ENCODE measurements around the gene ARMCX5.
A peak's percentile ranks its signal among the peaks of the same experiment; 100 is the strongest.

Gene ARMCX5

DNA sequence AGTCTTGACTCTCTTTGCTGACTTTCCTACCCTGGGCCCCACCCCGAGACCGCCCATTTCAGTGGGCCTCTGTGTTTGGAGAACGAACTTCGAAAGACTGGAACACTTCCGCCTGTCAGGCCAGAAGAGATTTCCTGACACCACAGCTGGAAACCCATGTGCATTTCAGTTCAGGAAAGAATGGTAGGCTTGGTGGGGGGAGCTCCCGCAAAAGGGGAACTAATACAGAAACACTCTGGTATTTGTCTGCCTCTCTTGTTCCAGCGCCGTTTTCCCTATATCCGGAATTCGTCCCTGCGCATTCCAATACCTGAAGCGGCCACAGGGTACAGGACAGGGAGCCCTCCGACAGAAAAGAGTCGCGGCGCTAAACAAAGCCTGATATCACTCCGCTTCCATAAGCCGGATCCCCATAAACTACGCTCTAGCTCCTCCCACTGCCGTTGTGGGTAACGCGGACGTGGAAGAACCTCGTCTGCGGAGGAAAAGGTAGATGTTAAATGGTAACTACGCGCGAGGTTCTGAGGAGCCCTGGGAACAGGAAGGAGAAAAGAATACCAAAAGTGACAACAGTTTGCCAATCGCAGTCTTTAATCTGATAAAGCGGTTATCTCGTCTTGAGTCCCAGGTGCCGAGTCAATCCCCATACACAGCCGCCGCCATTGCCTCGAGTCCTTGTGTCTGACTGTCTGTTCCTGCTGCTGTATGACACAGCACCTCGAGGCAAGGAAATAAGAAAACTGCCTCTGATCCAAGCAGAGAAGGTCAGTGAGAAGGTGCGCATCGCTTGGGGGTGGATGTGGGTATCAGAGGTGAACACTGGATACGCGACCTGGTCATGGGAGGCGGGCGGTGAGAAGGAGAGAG is at the start of gene ARMCX5:
TSS of gene ARMCX5 (plus strand) at position 432 of the 867 bp plus-strand sequence. CDS start 2,627 bp downstream, outside the sequence.
- peak within 1 kb of the TSS; percentile 45 for H3K27ac ChIP-seq
- peak; percentile 50 for DNase-seq (ENCODE audit: low read depth, low spot score)

DNA sequence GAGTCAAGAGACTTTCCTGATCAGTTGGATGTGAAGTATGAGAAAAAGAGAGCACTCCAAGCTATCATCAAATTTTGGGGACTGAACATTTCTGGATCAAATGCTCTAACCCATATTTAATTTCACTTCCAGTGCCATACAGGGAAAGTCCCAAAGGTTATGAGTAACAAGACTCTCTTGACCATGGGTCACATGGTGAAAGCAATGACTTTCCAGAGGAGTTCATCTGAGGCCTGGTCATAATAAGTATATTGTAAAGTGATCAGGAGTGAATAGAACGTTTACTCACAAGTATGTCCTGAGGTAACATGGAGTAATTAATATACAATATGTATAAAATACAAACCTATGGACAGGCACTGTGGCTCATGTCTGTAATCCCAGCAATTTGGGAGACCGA is 40.7 kb upstream of the ARMCX5 start:
- no peak for DNase-seq (ENCODE audit: low read depth, low spot score)

DNA sequence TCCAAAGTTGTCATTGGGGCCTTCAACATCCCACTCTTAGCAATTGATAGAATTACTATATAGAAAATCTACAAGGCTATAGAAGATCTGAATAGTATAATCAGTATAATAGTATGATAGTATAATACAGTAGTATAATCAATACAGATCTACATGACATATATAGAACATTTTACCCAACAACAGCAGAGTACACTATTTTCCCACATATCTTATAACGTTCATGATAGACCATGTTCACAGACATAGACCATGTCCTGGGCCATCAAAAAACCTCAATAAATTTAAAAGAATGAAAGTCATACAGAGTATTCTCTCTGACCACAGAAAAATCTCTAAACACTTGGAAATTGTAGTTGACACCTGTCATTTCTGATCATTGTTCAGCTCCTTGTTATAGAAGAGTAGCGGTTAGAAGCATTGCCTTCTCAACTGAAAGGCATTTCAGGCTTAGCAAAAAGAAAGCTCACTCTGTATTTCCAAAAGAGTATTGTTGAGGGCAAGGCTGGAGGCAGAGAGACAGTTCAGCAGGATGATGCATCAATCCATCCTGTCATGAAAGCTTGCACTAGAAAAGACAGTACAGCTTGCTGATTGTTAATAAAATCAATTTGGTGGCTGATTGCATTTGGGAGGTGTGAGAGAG is 38.8 kb upstream of the ARMCX5 start:
- no peak for DNase-seq (ENCODE audit: low read depth, low spot score)
- H3K27ac ChIP-seq, result no peak overlapping the region

More for the DNA sequence above, 40.7 kb upstream of the ARMCX5 start:
- no peak overlapping the region for H3K27ac ChIP-seq

DNA sequence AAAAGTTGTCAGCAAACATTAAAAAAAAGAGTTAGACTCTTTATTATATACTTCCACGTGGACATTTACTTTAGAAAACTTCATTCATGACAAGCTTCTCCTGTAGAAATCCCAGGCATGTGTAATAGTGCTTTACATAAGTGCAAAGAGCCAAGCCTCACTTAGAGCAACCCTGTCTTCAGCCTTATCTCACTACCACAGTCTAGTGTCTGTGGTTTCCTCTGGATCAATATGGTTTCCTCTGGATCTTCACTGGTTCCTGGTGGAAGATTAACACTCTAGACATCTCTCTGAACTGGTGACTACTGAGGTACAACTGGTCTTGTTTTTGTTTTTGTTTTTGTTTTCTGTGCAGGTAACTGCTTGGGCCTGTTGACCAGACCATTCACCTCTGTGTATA is 18.4 kb upstream of the ARMCX5 start:
- no peak overlapping the region for H3K27ac ChIP-seq
- DNase-seq (ENCODE audit: low read depth, low spot score), result no peak

DNA sequence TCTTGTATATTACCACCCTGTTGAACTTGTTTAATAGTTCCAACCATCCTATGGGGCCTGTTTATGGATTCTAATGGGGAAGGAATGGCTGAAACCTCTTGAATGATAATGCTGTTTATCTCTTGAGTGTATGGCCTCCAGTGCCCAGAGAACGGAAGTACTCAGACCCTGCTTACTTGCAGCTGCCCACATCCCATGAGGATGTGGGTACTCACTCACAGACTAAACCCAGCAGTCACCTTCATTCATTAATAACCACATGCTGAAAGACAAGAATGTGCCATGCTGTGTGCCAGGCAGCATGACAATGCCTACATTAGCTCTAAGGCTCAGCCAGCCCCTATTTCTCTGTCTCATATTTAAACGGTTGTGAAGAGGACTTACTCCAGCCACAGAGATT is 5.9 kb upstream of the ARMCX5 start:
- no peak overlapping the region for H3K27ac ChIP-seq
- no peak for DNase-seq (ENCODE audit: low read depth, low spot score)

DNA sequence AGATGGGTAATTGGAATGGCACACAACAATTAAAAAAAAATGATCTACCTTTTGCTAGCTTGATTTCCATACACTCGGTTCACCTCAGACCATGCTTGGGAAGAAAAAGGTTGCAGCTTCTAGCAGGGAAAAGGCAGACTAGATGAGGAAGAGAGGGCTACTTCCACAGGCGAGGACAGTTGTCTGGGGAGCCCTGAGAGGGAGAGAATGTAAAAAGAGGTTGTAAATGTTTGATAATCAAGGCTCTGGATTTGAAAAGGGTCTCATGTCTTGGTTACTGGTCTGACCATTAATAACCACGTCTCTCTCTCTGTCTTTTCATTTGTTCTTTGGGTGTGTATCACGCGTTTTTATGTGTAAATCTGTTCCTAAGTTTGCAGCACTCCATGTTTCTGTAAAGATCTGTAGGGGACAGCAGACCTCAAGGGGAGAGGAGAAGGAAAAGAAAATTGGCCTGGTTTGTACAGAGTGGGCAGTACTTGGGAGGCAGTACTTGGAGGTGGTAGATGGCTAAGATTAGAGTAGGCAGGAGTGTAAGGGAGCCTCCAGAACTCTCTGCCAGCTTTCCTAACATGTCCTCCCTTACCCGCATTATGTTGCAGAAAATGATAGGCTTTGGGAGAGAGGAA is 750 bp downstream of the ARMCX5 start:
- peak overlapping the region; percentile 45 for H3K27ac ChIP-seq
- no peak for DNase-seq (ENCODE audit: low read depth, low spot score)

GRCh38 chrX:102604327-102604726 is 5.0 kb downstream of the ARMCX5 start:
- H3K27ac ChIP-seq, result no peak overlapping the region
- DNase-seq (ENCODE audit: low read depth, low spot score), result no peak

GRCh38 chrX:102606115-102606514 is 6.8 kb downstream of the ARMCX5 start:
- no peak overlapping the region for H3K27ac ChIP-seq
- DNase-seq (ENCODE audit: low read depth, low spot score), result no peak

DNA sequence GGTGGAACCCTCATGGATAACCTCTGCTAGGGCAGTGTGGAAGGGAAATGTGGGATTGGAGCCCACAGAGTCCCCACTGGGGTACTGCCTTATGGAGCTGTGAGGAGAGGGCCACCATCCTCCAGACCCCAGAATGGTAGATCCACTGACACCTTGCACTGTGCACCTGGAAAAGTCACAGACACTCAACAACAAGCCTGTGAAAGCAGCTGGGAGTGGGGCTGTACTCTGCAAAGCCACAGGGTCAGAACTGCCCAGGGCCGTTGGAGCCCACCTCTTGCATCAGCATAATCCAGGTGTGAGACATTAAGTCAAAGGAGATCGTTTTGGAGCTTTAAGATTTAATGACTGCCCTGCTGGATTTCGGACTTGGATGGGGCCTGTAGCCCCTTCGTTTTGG is 11.6 kb downstream of the ARMCX5 start:
- no peak overlapping the region for H3K27ac ChIP-seq
- DNase-seq (ENCODE audit: low read depth, low spot score), result no peak

DNA sequence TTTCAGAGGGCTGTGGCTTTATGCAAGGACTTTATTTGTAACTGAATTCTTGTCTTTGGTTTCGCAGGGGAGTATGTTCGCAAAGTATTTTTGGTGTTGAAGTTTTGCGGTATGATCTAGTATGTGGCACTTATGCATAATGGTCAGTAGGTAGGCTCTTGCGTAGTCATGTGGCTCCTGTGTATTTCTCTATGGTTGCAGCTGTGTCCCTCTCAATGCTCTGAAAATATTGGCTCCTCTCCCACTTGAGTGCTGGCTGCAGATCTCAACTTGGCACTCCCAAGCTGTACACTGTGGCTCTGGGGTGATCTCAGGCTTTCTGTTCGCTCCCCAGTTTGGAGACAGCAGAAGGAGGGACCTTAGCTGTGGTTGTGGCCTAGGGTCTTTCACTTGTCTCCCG is 24.8 kb downstream of the ARMCX5 start:
- DNase-seq (ENCODE audit: low read depth, low spot score), result no peak
- no peak overlapping the region for H3K27ac ChIP-seq

DNA sequence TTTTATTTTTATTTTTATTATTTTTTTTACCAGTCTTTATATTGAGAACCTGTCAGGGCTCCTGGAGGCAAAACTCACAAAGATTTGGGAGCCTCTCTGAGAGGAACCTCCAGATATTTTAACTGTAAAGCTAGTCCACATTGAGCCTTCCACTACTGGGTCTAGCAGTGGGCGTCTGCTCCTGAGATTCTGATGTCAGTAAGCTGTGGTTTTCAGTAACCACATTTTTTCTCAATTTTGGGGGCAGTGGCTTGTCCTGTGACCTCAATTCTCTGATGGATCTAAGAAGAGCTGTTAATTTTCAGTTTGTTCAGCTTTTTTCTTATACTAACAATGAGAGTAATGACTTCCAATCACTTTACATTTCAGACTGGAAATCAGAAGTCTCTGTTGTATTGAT is 28.3 kb downstream of the ARMCX5 start:
- DNase-seq (ENCODE audit: low read depth, low spot score), result no peak
- H3K27ac ChIP-seq, result no peak overlapping the region

- no peak for DNase-seq (ENCODE audit: low read depth, low spot score)
- no peak overlapping the region for H3K27ac ChIP-seq
Measured at GRCh38 chrX:102637561-102637960, 38.2 kb downstream of the ARMCX5 start.

GRCh38 chrX:102650903-102651241 is 51.6 kb downstream of the ARMCX5 start:
- no peak for DNase-seq (ENCODE audit: low read depth, low spot score)

DNA sequence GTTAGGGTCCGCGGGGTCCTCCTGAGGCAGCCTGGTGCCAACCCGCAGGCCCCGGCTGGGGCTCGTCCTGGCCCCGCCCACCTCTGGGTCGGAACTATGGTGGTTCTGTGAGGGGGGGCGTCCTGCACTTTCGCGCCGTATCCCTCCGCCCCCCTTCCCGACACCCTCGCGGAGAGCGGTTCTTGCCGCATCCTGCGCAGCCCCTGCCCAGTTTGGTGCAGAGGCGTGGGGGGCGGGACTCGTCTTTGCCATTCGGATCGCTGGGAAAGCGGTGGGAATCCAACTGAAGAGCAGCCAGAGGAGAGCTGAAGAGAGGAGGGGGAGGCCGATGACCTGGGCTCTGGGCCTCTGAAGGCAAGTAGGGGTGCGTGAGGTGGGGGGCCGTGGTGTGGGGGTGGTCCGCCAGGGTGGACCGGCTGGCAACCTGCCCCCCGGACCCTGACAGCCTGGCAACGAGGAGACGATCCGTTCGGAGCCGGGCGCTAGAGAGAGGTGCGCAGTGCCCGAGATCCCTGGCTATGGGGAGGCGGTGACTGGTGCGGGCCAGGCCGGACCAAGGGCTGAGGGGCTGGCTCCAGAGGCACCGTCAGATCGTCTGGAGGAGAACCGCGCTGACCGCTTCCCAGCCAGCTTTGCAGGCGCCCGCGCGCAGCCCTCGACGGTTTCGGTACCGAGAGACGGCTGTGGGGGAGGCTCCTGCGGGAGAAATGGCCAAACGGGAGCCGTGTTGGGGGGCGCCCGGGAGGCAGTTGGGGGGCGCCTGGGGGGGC is 52.1 kb downstream of the ARMCX5 start, which contains the start of gene GPRASP1:
TSS of gene GPRASP1 (plus strand) at position 242 of the 770 bp plus-strand sequence. CDS start 2,431 bp downstream, outside the sequence.
- DNase-seq (ENCODE audit: low read depth, low spot score), result no peak
- H3K27ac ChIP-seq, result no peak within 1 kb of the TSS

More at GRCh38 chrX:102650903-102651241, 51.6 kb downstream of the ARMCX5 start:
- H3K27ac ChIP-seq, result no peak overlapping the region

GRCh38 chrX:102652031-102652688 is 52.8 kb downstream of the ARMCX5 start:
- no peak for DNase-seq (ENCODE audit: low read depth, low spot score)
- H3K27ac ChIP-seq, result no peak overlapping the region

All from epithelial cell of prostate (primary cell).